Gastroesophageal sphincter (tissue), 3 donors: ENCODE data around the gene CHSY3.

Experiments
- EP300 ChIP-seq: sonication (generic); formaldehyde crosslinking; IDR thresholded peaks from one replicate; pipeline ENCODE4 v1.6.1; 2017; ENCODE audit warnings: antibody characterized with exemption, mild to moderate bottlenecking
- TF ChIP-seq, protein P1 (sequence below), 4 experiments: fragments of 200-600 bp in 2 of 4; fragments of 450-650 bp in 2 of 4; sonication (generic) in 1 of 4; IDR thresholded peaks; one replicate each; pipeline ENCODE4 v1.5.1; 2017 to 2019; ENCODE audit warnings: antibody characterized with exemption in 4 of 4, mild to moderate bottlenecking in 2 of 4, moderate library complexity in 2 of 4

DNA sequence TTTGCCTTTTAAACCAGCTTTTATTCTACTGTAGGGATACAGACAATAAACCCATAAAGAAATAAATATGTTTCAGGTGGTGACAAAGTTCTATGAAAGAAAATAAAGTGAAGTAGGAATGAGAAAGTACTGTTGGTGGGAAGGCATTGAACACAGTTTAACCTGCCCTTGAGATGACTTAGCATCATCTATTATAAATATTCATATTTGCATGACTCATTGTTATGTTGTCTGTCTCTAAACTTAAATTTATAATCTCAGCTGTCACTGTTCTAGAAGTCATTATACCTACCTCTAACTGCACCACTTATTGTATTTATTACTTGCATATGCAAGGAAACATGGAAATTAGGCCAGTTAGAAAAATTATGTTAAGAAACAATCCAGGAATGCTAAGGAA lies 202.2 kb downstream of the CHSY3 start:
- TF ChIP-seq, protein P1, sequence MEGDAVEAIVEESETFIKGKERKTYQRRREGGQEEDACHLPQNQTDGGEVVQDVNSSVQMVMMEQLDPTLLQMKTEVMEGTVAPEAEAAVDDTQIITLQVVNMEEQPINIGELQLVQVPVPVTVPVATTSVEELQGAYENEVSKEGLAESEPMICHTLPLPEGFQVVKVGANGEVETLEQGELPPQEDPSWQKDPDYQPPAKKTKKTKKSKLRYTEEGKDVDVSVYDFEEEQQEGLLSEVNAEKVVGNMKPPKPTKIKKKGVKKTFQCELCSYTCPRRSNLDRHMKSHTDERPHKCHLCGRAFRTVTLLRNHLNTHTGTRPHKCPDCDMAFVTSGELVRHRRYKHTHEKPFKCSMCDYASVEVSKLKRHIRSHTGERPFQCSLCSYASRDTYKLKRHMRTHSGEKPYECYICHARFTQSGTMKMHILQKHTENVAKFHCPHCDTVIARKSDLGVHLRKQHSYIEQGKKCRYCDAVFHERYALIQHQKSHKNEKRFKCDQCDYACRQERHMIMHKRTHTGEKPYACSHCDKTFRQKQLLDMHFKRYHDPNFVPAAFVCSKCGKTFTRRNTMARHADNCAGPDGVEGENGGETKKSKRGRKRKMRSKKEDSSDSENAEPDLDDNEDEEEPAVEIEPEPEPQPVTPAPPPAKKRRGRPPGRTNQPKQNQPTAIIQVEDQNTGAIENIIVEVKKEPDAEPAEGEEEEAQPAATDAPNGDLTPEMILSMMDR (IDR thresholded peaks at IDR 0.05) = no peak
- no peak for TF ChIP-seq EP300
